RWPE1 (cell line): ENCODE measurements around the gene LRTM1.

Experiments
- CTCF ChIA-PET: fragments of 350-600 bp; sonication (Branson Sonifier 250); formaldehyde crosslinking; extraction: SDS; loops from one replicate; lab custom pipeline; 2021; lab: Yijun Ruan, JAX
- POLR2A ChIA-PET: fragments of 400-600 bp; formaldehyde crosslinking; extraction: SDS; loops from one replicate; lab custom pipeline; 2020; ENCODE audit warnings: antibody characterized with exemption; ENCODE audit not compliant: low non-redundant PET; lab: Yijun Ruan, JAX
- DNase-seq: peaks from one replicate; pipeline ENCODE4 v3.0.0; 2012; ENCODE audit warnings: low spot score
- H3K27ac ChIP-seq: fragments of 450-650 bp; 2 replicates; pipeline ENCODE4 v1.5.1; 2017
- TF ChIP-seq, protein P1 (sequence below): fragments of 450-650 bp; conservative IDR thresholded peaks from 2 replicates; pipeline ENCODE4 v1.5.1; 2017; ENCODE audit warnings: low read depth, mild to moderate bottlenecking

Gene LRTM1

DNA sequence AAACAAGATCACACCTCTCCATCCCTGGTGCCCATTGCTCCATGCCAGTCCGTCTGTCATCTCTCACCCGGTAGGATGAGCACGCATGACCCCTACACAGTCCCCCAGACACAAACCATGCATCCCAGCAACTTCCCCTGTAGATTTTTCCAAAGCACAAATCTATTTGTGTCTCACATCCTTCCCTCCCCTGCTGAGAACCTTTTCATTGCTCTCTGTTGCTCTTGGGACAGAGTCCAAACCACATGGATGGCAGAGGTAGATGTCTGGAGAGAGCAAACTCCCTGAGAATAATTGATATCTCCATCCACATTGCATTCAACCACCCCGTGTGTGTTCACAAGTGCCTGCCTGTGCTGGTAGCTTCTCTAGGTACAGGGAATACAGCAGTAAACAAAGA is 29.9 kb upstream of the LRTM1 start:
- ChIA-PET CTCF (no interaction called here), POLR2A (no interaction called here)
- no peak overlapping the region for H3K27ac ChIP-seq
- no peak for DNase-seq
- TF ChIP-seq, protein P1, sequence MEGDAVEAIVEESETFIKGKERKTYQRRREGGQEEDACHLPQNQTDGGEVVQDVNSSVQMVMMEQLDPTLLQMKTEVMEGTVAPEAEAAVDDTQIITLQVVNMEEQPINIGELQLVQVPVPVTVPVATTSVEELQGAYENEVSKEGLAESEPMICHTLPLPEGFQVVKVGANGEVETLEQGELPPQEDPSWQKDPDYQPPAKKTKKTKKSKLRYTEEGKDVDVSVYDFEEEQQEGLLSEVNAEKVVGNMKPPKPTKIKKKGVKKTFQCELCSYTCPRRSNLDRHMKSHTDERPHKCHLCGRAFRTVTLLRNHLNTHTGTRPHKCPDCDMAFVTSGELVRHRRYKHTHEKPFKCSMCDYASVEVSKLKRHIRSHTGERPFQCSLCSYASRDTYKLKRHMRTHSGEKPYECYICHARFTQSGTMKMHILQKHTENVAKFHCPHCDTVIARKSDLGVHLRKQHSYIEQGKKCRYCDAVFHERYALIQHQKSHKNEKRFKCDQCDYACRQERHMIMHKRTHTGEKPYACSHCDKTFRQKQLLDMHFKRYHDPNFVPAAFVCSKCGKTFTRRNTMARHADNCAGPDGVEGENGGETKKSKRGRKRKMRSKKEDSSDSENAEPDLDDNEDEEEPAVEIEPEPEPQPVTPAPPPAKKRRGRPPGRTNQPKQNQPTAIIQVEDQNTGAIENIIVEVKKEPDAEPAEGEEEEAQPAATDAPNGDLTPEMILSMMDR: no peak

DNA sequence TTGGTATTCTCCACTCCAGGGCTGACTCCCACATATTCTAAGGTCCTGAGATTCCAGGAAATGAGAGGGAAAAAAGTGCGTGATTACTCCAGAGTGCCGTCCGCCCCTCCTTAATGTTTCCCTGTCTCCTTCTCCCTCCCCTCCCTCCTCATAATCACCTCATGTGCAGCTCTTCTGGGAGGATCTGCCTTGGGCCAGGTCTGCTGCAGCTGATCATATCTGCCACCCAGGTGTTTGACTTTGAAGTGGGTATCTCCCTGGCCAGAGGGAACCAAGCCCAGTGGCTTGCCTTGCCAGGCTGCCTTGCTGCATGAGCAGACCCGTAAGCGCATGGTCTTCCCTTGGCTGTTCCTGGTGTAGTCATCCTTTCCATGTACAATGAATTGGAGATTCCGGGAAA is 28.1 kb upstream of the LRTM1 start:
- TF ChIP-seq, protein P1: no peak
- ChIA-PET POLR2A (no interaction called here), CTCF (interaction anchor here (0.6 kb wide), 1 partner anchor 12 kb away, joined by 3 read pairs; no protein-coding TSS in a partner anchor)
- DNase-seq: no peak
- no peak overlapping the region for H3K27ac ChIP-seq

DNA sequence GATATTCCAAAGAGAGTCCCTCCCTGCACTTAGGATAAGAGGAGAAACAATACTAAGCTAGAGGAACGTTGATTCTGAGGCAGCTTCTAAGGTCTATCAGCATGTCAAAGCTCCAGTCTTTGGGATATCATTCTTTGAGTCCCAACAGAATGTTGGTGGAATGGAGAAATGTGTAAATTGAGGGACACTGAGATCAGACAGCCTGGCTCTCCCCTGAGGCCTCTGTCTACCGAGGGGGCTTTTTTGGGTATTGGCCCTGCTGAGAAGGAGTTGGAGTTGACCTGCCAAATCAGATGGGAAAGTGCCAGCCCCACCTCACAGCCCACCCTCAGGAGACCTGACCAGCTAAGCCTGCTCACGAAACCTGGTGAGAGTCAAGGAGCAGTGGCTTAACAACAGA is 27.6 kb upstream of the LRTM1 start:
- no peak overlapping the region for H3K27ac ChIP-seq
- DNase-seq: no peak
- TF ChIP-seq, protein P1: no peak
- CTCF ChIA-PET: interaction anchor here (0.6 kb wide), 1 partner anchor 13 kb away, joined by 3 read pairs; no protein-coding TSS in a partner anchor
- POLR2A ChIA-PET: no interaction called here

DNA sequence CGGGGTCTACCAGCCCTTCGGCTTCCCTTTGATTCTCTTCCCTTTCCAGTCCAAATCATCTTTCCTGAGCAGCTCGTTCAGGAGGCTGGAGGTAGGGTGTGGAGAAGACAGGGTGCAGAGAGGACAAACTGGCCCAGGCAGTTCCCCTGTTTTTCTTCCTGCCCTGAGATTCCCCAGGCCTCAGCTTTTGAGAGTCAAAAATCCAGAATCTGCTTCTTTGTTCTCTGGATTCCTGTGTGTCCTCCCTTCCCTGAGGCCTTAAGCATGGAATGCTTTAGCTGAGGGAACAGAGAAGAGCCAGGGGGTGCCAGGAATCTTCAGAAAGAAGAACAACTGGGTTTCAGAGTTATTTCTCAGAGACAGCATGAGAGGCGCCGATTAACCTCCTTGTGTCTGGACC is 26.7 kb upstream of the LRTM1 start:
- TF ChIP-seq, protein P1: no peak
- DNase-seq: no peak
- ChIA-PET POLR2A (no interaction called here), CTCF (no interaction called here)
- H3K27ac ChIP-seq: no peak overlapping the region

DNA sequence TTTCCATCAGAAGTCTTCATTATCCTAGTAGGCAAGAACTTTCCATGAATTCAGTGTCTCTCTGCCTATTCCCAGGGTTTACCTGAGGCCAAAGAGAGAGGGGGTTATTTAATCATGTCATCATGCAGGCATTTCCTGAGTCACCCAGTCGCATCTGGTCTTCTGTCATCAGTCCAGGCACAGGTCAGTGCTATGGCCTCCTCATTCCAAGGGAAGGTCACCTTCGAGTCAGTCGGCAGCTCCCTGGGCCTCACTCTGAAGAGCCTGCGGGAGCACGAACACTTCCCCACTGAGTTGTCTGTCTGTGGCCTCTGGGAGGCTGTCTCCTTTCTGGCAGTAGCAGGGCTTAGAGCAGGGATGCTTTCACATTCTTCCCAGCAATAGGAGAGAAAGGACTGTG is 26.2 kb upstream of the LRTM1 start:
- peak; percentile 20 for DNase-seq
- ChIA-PET POLR2A (no interaction called here), CTCF (no interaction called here)
- H3K27ac ChIP-seq: no peak overlapping the region
- TF ChIP-seq, protein P1: no peak

DNA sequence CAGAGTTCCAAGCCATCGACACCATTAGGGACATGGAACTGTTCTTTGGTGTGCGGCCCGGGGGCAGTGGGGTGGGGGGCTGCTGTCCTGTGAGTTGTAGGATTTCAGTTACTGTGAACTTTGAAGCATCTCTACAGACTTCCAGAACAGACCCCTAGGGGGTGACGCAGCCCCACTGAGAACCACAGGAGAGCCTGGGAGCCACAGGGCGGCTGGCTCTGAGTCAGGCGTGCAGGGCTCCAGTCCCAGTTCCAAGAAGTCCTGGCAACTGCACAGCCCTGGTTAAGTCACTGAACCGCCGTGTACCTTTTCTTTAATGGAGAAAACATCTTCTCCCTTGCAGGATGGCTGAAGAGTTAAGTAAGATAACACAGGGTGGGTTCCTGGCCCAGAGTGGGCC is 23.5 kb upstream of the LRTM1 start:
- DNase-seq: peak; percentile 37
- CTCF ChIA-PET: no interaction called here
- H3K27ac ChIP-seq: no peak overlapping the region
- TF ChIP-seq, protein P1: peak; percentile 41
- POLR2A ChIA-PET: no interaction called here
